Progenitor cell of endocrine pancreas (in vitro differentiated cells): ENCODE results near the gene RBMS1. TPM values are rescaled to one million over a fixed set of nuclear protein-coding genes. Genes with fewer than 3 reads are reported as not detected.
"Not testable (repeated sequence)": the region's sequence is repeated elsewhere in the genome, so short reads cannot be mapped to it uniquely, and the experiment has no call there.

ENCODE experiments used
- DNase-seq: peaks from one replicate; pipeline ENCODE4 v3.0.0; 2021; ENCODE audit warnings: low spot score; ENCODE audit not compliant: unreplicated experiment
- H3K27ac Mint-ChIP-seq: 2 replicates; pipeline ENCODE4 v1.8.0; 2021; ENCODE audit warnings: mild to moderate bottlenecking, moderate library complexity, mixed read lengths
- H3K27me3 Mint-ChIP-seq: 2 replicates; pipeline ENCODE4 v1.8.0; 2021; ENCODE audit warnings: mixed read lengths
- H3K36me3 Mint-ChIP-seq: 2 replicates; pipeline ENCODE4 v1.8.0; 2022; ENCODE audit warnings: mixed read lengths; ENCODE audit not compliant: insufficient read depth
- H3K4me1 Mint-ChIP-seq: 2 replicates; pipeline ENCODE4 v1.8.0; 2021; ENCODE audit warnings: low read depth, mixed read lengths
- H3K4me3 Mint-ChIP-seq: 2 replicates; pipeline ENCODE4 v1.8.0; 2021; ENCODE audit warnings: low read depth, mild to moderate bottlenecking, moderate library complexity, mixed read lengths
- H3K9me3 Mint-ChIP-seq: 2 replicates; pipeline ENCODE4 v1.8.0; 2021; ENCODE audit warnings: low read depth, mixed read lengths
- CTCF ChIP-seq: fragments of 200-600 bp; sonication (generic); IDR thresholded peaks from one replicate; pipeline ENCODE4 v1.5.0; 2021; ENCODE audit warnings: antibody characterized with exemption, mild to moderate bottlenecking; ENCODE audit not compliant: unreplicated experiment
- total RNA-seq: library from RNA; stranded (reverse); gene quantifications from 2 replicates; pipeline ENCODE4 v1.2.1, GENCODE V29; 2021

Gene RBMS1
- total RNA-seq, 1 donor from 2014 or later = 59.8 TPM

GRCh38 chr2:160445673-160446072, 47.9 kb downstream of the RBMS1 start:
- Mint-ChIP-seq H3K4me1 (no peaks in the 10 kb centered on the region), H3K4me3 (no peak overlapping the region), H3K9me3 (peaks cover 17% of the 10 kb centered on the region), H3K36me3 (peaks cover 22% of the 10 kb centered on the region), H3K27ac (no peak overlapping the region), H3K27me3 (no peaks in the 10 kb centered on the region)
- no peak for DNase-seq
- TF ChIP-seq CTCF = no peak

- no peak for DNase-seq
- Mint-ChIP-seq H3K27ac (no peak overlapping the region), H3K9me3 (peaks cover 19% of the 10 kb centered on the region), H3K4me3 (no peak overlapping the region), H3K36me3 (peaks cover 25% of the 10 kb centered on the region), H3K27me3 (no peaks in the 10 kb centered on the region), H3K4me1 (peaks cover 7% of the 10 kb centered on the region)
- TF ChIP-seq CTCF = no peak
Observed at GRCh38 chr2:160442603-160443002, 51.0 kb downstream of the RBMS1 start.

GRCh38 chr2:160440888-160441287, 52.7 kb downstream of the RBMS1 start:
- Mint-ChIP-seq H3K27ac (no peak overlapping the region), H3K27me3 (no peaks in the 10 kb centered on the region), H3K4me3 (no peak overlapping the region), H3K36me3 (peaks cover 19% of the 10 kb centered on the region), H3K4me1 (peaks cover 7% of the 10 kb centered on the region), H3K9me3 (peaks cover 19% of the 10 kb centered on the region)
- TF ChIP-seq CTCF = no peak
- DNase-seq = no peak

- not testable (repeated sequence) for H3K4me3 Mint-ChIP-seq, DNase-seq, H3K27me3 Mint-ChIP-seq, H3K27ac Mint-ChIP-seq
- H3K4me1 Mint-ChIP-seq = peaks cover 12% of the 10 kb centered on the region
- peaks cover 15% of the 10 kb centered on the region for H3K9me3 Mint-ChIP-seq
- peaks cover 19% of the 10 kb centered on the region for H3K36me3 Mint-ChIP-seq
Observed at GRCh38 chr2:160439038-160439437, 54.6 kb downstream of the RBMS1 start.

- TF ChIP-seq CTCF = no peak
- no peak overlapping the region for H3K27ac Mint-ChIP-seq
- no peak overlapping the region for H3K4me3 Mint-ChIP-seq
- DNase-seq = no peak
- peaks cover 17% of the 10 kb centered on the region for H3K4me1 Mint-ChIP-seq
- peaks cover 11% of the 10 kb centered on the region for H3K36me3 Mint-ChIP-seq
- H3K27me3 Mint-ChIP-seq = no peaks in the 10 kb centered on the region
- peaks cover 9% of the 10 kb centered on the region for H3K9me3 Mint-ChIP-seq
Observed at GRCh38 chr2:160437273-160437672, 56.3 kb downstream of the RBMS1 start.

GRCh38 chr2:160434254-160434948, 59.2 kb downstream of the RBMS1 start:
- H3K4me3 Mint-ChIP-seq = no peak overlapping the region
- no peak for DNase-seq
- no peak overlapping the region for H3K27ac Mint-ChIP-seq
- peaks cover 19% of the 10 kb centered on the region for H3K4me1 Mint-ChIP-seq
- H3K9me3 Mint-ChIP-seq = peaks cover 10% of the 10 kb centered on the region
- no peaks in the 10 kb centered on the region for H3K27me3 Mint-ChIP-seq
- H3K36me3 Mint-ChIP-seq = peaks cover 10% of the 10 kb centered on the region
- TF ChIP-seq CTCF = no peak
